Measurements from ENCODE around the gene MYL9.

The MYL9 gene

DNA sequence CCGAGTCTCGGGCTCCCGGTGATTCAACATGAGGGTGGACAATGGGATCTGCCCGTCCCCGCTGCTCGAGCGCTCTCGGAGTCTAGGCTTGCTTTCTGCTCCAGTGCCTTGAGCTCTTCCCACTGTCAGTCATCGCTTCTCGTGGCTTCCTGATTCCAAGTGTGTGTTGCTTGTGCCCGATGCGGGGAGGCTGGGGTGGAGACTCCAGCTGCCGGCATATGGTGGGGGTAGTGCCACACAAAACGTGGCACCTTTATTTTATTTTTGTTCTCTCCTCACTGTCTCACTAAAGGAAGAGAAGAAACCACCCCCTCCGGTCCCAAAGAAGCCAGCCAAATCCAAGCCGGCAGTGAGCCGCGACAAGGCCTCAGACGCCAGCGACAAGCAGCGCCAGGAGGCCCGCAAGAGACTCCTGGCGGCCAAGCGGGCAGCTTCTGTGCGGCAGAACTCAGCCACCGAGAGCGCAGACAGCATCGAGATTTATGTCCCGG lies 14.8 kb upstream of the MYL9 start:
- TF ChIP-seq, protein P1, sequence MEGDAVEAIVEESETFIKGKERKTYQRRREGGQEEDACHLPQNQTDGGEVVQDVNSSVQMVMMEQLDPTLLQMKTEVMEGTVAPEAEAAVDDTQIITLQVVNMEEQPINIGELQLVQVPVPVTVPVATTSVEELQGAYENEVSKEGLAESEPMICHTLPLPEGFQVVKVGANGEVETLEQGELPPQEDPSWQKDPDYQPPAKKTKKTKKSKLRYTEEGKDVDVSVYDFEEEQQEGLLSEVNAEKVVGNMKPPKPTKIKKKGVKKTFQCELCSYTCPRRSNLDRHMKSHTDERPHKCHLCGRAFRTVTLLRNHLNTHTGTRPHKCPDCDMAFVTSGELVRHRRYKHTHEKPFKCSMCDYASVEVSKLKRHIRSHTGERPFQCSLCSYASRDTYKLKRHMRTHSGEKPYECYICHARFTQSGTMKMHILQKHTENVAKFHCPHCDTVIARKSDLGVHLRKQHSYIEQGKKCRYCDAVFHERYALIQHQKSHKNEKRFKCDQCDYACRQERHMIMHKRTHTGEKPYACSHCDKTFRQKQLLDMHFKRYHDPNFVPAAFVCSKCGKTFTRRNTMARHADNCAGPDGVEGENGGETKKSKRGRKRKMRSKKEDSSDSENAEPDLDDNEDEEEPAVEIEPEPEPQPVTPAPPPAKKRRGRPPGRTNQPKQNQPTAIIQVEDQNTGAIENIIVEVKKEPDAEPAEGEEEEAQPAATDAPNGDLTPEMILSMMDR (IDR thresholded peaks at IDR 0.05; ENCODE audit: control insufficient read depth, extremely low read depth, insufficient read depth), result no peak
- DNase-seq (ENCODE audit: low read depth), result no peak

DNA sequence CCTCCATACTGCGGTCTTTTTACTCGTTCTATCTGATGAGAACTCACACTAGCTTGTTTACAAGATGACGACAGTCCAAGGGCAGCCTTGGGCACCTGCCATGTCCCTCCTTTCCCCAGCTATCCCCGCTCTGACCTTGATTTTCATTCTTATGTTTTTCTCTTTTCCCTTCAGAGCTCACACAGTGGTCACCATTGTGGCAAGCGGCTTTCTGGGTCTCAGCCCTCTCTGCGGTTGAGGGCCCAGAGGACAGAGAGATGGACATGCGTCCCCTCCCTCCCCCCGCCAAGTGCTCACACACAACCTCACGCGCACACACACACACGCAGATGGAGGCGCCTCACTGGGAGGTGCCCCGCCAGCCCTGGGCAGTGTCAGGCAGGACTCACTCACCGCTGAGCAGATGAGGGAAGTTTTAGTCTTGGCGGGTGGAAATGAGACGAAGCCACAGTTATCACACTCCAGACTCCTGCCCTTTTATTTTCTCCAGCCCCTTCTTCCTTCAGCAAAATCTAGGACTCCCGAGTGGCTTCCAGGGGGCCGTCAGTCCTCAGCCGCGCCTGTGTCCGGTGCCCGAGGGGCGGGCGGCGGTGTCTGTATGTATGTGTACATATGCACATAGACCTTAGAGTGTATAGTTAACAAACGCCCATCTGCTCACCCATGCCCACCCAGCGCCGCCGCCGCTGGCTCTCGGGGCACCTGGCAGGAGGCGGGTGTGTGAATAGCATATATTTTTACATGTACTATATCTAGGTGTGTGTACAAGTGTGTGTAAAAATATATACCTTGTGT lies 13.8 kb upstream of the MYL9 start:
- TF ChIP-seq, protein P1 (IDR thresholded peaks at IDR 0.05; ENCODE audit: control insufficient read depth, extremely low read depth, insufficient read depth), result no peak
- H3K4me3 ChIP-seq (ENCODE audit: low read depth, low read length), result no peak overlapping the region
- no peak for DNase-seq (ENCODE audit: low read depth)

More for the DNA sequence above, 14.8 kb upstream of the MYL9 start:
- H3K4me3 ChIP-seq (ENCODE audit: low read depth, low read length), result no peak overlapping the region

DNA sequence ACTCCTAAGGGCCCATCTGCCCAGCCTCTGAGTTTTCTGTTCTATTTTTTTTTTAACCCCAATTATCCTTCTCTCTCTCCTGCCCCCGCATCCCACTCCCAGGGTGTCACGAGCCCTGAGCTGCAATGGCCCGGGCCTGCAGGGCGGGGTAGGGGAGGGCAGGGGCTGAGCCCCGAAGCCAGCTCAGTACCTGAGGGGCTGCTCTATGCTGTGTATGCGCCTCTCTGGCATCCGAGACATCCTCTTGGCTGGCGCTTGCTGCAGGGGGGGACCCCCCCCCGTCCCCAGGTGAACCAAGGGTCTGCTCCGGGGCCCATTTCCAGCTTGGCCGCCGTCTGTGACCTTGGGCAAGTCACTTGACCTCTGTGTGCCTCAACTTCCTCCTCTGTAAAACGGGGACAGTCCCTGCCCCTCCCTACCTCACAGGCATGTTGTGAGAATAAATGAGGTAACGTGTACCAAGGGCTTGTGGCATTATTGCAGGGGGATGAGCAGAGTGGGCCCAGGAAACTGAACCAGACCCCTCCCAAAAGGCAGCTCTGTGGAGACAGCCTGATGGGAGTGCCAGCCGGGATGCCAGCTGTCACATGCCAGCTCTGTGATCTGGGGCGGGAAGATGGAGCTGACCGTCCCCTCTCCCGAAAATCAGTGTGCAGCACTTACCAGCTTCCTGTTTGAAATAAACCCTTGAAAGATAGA lies 13.0 kb upstream of the MYL9 start:
- DNase-seq (ENCODE audit: low read depth), result no peak
- TF ChIP-seq, protein P1 (IDR thresholded peaks at IDR 0.05; ENCODE audit: control insufficient read depth, extremely low read depth, insufficient read depth), result no peak
- no peak overlapping the region for H3K4me3 ChIP-seq (ENCODE audit: low read depth, low read length)

DNA sequence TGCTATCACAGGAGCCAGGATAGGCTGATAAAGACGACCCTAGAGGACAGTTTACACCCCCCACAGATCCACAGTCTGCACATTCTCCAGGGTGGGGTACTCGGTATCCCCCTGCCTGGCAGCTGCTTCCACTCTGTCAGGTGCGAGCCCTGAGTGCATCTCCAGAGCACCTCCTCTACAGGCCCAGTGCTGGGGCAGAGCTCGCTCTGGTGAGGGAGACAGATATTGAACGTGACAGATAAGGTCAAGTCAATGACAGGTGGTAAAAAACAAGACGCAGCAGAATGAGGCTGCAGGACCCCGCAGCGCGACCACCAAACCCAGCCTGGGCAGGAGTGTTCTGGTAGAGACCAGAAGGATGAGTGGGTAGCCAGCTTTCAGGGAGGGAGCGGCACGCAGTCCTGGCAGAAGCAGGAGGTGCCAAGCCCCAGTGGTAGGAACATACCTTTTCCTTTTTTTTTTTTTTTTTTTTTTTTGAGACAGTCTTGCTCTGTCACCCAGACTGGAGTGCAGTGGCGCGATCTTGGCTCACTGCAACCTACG lies 12.4 kb upstream of the MYL9 start:
- no peak for DNase-seq (ENCODE audit: low read depth)
- no peak overlapping the region for H3K4me3 ChIP-seq (ENCODE audit: low read depth, low read length)
- TF ChIP-seq, protein P1 (IDR thresholded peaks at IDR 0.05; ENCODE audit: control insufficient read depth, extremely low read depth, insufficient read depth), result no peak

DNA sequence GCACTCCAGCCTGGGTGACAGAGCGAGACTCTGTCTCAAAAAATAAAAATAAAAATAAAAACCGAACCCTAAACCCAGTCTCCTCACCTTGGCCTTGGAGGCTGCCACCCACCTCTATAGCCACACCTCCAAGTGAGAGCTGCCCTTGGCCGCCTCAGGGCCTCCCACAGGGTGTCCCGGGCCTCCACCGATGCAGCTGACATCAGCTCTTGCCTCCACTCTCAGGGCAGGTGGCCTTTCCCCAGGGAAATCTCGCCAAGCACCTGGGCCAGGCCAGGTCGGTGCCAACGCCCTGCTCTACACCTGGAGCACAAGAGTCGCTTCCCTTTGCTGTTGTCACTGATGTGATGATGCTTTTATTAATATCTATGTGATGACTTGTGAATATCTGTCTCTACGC lies 8.9 kb upstream of the MYL9 start:
- H3K4me3 ChIP-seq (ENCODE audit: low read depth, low read length), result no peak overlapping the region
- DNase-seq (ENCODE audit: low read depth), result no peak
- TF ChIP-seq, protein P1 (IDR thresholded peaks at IDR 0.05; ENCODE audit: control insufficient read depth, extremely low read depth, insufficient read depth), result no peak

DNA sequence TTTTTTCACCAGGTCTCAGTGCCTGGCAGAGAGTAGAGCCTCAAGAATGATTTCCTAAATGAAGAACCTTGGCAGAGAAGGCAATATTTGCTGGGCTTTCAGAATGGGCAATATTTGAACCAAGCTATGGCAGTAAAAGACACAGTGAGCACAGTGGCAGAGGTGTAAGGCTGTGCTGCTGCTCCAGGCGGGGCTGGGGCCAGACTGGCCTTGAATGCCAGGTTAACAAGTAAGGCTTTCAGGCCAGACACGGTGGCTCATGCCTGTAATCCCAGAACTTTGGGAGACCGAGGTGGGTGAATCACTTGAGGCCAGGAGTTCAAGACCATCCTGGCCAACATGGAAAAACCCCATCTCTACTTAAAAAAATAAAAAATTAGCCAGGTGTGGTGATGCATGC lies 8.5 kb upstream of the MYL9 start:
- TF ChIP-seq, protein P1 (IDR thresholded peaks at IDR 0.05; ENCODE audit: control insufficient read depth, extremely low read depth, insufficient read depth), result no peak
- H3K4me3 ChIP-seq (ENCODE audit: low read depth, low read length), result no peak overlapping the region
- DNase-seq (ENCODE audit: low read depth), result no peak
